Mucosa of descending colon (tissue), 3 donors: ENCODE results near the gene HES6. TPM values are rescaled to one million over a fixed set of nuclear protein-coding genes. Genes with fewer than 3 reads are reported as not detected.

Experiments
- ATAC-seq: fragments of 200-7000 bp; cut with Tn5 transposase; one replicate; pipeline ENCODE4 v1.9.1; 2020; ENCODE audit warnings: mild to moderate bottlenecking, moderate library complexity
- DNase-seq, 3 donors: peaks; one replicate each; pipeline ENCODE4 v3.0.0-alpha.2; 2020
- H3K36me3 ChIP-seq: fragments of 200-600 bp; one replicate; pipeline ENCODE4 v1.8.0; 2021; ENCODE audit warnings: low read depth, mild to moderate bottlenecking
- H3K4me1 ChIP-seq: fragments of 200-600 bp; one replicate; pipeline ENCODE4 v1.8.0; 2021; ENCODE audit warnings: low read depth, mild to moderate bottlenecking
- H3K4me3 ChIP-seq: fragments of 200-600 bp; one replicate; pipeline ENCODE4 v1.8.0; 2021; ENCODE audit warnings: mild to moderate bottlenecking
- H3K9me3 ChIP-seq: fragments of 200-600 bp; one replicate; pipeline ENCODE4 v1.8.0; 2021; ENCODE audit warnings: mild to moderate bottlenecking
- intact Hi-C, 2 donors: fragments of 100-400 bp; cut with DNase I in 1 of 2; cut with micrococcal nuclease in 1 of 2; formaldehyde crosslinking; loops; one replicate each; pipeline versions ENCODE4 v1.11.0 to v1.11.1; 2022; cut with DNase I, micrococcal nuclease
- total RNA-seq, 3 donors: library from RNA; stranded (reverse); fragmentation: NEBNext Ultra II Directional in 2 of 3; extraction: Animal tissue kit (Norgen Biotek cat#: 25700) in 2 of 3; gene quantifications; one replicate each; pipeline versions ENCODE4 v1.2.1 to v1.2.4, GENCODE V29; 2021 to 2023
- TF ChIP-seq, protein P1 (sequence below): fragments of 200-600 bp; IDR thresholded peaks from one replicate; pipeline ENCODE4 v1.8.0; 2022; ENCODE audit warnings: antibody characterized with exemption, mild to moderate bottlenecking
- donor health status: DM: no; HTN: no; CAD: no; lungs with moderate emphysema.
- donor health status: DM: no; HTN: no; CAD: no.
- donor health status: DM: no; HTN: yes; CAD: no.

The HES6 gene
- total RNA-seq, 3 donors from 2014 or later, result 21.9 to 63.5 (median 25.7) TPM

DNA sequence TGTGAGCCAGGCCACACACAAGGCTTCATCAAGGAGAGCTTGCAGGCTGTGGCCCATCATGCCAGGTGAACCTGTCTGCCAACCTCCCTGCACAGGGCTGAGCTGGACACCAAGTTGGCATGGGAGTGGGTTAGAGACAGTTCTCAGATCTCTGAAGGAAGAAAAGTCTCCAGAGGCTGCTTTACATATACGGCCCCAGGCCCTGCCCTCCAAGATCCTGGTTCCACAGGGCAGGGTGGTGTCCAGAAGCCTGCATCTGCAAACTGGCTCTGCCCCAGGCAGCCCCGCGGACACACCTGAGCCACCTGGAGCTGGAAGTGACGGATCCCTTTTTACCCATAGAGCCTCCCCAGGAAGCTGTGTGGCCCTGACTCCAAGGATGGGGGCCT lies 24.2 kb upstream of the HES6 start:
- Histone ChIP-seq H3K9me3 (no peaks in the 10 kb centered on the region), H3K4me3 (no peak overlapping the region), H3K4me1 (peaks cover 14% of the 10 kb centered on the region), H3K36me3 (no peaks in the 10 kb centered on the region)
- peak; percentile 39 to 61 (median 59) for DNase-seq
- ATAC-seq, result peak; percentile 56
- intact Hi-C loops, result no loop called here
- TF ChIP-seq, protein P1, sequence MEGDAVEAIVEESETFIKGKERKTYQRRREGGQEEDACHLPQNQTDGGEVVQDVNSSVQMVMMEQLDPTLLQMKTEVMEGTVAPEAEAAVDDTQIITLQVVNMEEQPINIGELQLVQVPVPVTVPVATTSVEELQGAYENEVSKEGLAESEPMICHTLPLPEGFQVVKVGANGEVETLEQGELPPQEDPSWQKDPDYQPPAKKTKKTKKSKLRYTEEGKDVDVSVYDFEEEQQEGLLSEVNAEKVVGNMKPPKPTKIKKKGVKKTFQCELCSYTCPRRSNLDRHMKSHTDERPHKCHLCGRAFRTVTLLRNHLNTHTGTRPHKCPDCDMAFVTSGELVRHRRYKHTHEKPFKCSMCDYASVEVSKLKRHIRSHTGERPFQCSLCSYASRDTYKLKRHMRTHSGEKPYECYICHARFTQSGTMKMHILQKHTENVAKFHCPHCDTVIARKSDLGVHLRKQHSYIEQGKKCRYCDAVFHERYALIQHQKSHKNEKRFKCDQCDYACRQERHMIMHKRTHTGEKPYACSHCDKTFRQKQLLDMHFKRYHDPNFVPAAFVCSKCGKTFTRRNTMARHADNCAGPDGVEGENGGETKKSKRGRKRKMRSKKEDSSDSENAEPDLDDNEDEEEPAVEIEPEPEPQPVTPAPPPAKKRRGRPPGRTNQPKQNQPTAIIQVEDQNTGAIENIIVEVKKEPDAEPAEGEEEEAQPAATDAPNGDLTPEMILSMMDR, result no peak

DNA sequence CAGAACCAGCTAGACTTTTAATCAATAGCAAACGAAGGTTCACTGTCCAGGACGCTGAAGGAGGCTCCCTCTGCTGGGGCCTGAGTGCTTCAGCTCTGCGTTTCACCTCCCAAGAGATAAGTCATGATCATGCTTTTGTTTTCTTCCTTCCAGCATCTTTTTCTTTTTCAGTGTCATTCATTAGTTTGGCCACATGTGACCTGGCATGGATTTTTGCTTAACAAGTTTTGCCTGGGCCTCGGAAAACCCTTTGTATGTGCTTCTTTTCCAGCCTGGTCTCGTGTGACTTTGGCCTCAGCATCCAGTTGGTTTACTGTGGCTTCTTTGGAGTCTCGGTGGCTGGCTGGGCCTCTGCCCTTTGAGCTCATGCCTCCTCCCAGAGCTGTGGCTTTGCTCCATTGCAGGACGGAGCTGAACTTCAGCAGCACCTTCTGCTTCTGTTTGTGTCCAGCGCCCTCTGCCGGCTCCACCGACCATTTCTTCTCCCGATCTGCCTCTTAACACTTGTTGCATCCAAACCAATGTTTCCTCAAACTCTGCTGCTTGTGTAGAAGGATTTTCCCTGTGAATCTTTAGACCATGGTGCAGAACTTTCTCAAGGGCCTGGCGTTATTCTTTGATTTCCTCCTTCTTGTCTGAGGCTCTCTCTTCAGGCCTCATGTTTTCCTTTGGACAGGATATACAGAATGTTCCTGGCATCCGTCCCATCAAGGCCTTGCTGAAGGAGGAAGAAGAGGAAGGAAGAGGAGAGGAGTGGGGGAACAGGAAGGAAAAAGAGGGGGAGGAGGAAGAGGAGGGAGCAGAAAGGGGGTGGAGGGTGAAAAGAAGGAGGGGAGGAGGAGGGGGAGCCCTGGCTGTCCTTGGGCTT lies 23.6 kb upstream of the HES6 start:
- H3K9me3 ChIP-seq, result no peaks in the 10 kb centered on the region
- H3K4me3 ChIP-seq, result no peak overlapping the region
- ATAC-seq (peak; percentile 90), DNase-seq (peak; percentile 91 to 96 (median 94))
- H3K36me3 ChIP-seq, result no peaks in the 10 kb centered on the region
- intact Hi-C loops, result no loop called here
- H3K4me1 ChIP-seq, result peaks cover 14% of the 10 kb centered on the region
- TF ChIP-seq, protein P1, result peak; percentile 64

DNA sequence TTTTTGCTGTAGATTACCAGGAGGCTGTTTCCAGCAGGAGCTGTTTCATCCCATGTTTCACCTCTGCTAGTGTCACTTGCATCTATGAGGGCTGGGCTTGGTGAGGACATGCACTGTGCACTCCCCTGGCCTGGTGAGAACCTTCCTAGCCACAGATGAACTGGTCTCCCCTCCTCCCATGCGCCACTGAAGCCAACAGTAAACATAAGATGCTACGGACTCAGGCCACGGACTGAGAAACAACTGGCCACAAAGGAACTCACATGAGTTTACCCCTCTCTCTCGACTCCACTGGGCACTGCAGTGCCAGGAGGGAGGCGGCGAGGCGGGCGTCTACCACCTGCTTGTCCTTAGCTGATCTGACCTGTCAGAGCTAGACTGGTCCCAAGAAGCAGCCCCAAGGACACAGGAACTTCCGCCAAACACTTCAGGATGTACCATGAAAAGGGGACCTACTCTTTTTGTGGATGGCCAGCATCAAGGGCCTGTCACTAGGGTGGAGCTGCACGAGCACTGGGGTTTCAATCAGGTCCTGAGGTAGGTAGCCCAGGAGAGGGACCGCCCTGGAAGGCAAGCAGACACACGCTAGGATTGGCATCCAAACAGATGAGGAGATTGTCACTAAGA lies 22.8 kb upstream of the HES6 start:
- ATAC-seq (no peak), DNase-seq (peak in 2 of 3 donors; percentile 29 to 34)
- TF ChIP-seq, protein P1, result no peak
- intact Hi-C loops, result no loop called here
- Histone ChIP-seq H3K36me3 (no peaks in the 10 kb centered on the region), H3K9me3 (no peaks in the 10 kb centered on the region), H3K4me1 (peaks cover 14% of the 10 kb centered on the region), H3K4me3 (no peak overlapping the region)

DNA sequence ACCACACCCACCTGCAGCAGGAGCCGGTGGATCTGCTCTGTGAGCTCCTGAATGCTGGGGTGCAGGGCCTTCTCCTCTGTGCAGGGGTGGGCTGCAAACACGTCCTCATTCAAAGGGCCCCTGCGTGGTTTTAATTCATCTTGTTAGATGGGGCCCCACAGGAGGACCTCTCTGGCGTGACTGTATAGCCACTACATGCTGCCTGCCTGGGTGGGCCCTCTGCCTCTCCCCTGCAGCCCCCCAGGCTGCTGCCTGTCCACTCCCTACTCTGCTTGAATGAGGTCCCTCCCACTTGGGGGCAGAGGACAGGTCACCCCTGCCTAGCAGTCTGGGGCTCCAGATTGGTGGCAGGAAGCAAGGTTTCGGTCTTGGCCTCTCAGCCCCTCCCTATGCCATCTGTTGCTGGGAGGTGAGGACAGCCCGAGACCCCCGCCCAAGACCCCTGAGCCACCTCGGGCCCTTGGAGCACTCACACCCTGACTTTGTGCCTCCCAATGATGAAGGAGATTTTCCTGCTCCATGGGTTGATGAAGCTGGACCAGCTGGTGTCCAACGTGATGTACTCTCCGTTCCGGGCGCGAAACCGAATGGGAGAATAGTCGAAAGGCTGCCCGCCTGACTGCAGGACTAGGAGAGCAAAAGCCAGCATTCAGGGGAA lies 22.0 kb upstream of the HES6 start:
- H3K36me3 ChIP-seq, result no peaks in the 10 kb centered on the region

DNA sequence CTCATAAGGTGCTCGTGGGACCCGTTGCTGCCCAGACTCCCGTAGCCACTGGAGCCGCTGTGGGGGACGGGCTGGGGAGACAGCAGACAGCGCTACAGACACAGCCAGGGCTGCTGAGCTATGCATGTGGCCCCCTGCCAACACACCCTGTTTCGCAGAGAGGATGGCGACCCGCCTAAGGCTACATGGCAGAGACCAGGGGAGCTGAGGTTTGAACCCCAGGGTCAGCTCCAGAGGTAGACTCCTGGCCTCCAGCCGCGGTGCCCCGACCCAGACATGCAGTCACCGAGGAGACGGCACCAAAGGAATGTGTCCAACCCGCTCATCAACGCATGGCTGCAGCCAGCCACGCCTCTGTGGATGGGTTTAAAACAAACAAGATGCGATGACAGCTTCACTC lies 21.0 kb upstream of the HES6 start:
- Histone ChIP-seq H3K36me3 (no peaks in the 10 kb centered on the region), H3K4me1 (peaks cover 14% of the 10 kb centered on the region), H3K4me3 (no peak overlapping the region), H3K9me3 (no peaks in the 10 kb centered on the region)
- ATAC-seq (no peak), DNase-seq (peak in 2 of 3 donors; percentile 29 to 44)
- intact Hi-C loops, result no loop called here
- TF ChIP-seq, protein P1, result no peak

More for the DNA sequence above, 22.0 kb upstream of the HES6 start:
- peaks cover 14% of the 10 kb centered on the region for H3K4me1 ChIP-seq
- intact Hi-C loops, result no loop called here
- no peak for ATAC-seq
- H3K9me3 ChIP-seq, result no peaks in the 10 kb centered on the region
- H3K4me3 ChIP-seq, result no peak overlapping the region
- peak in 2 of 3 donors; percentile 22 to 38 for DNase-seq
- TF ChIP-seq, protein P1, result no peak
